GM18951 (cell line): ENCODE measurements around the gene METTL22.
A peak's percentile ranks its signal among the peaks of the same experiment; 100 is the strongest.

Experiments used
- POLR2A ChIP-seq: IDR thresholded peaks from 4 replicates; pipeline ENCODE4 v1.6.1; 2011; ENCODE audit warnings: mild to moderate bottlenecking; ENCODE audit not compliant: insufficient read length, insufficient read depth; ENCODE audit errors: extremely low read depth
- in situ Hi-C: fragments of 300-500 bp; cut with MboI; formaldehyde crosslinking; loops from one replicate; pipeline ENCODE4 v1.12.0; 2022; ENCODE audit warnings: low sequenced_read_pairs, mixed read lengths, inconsistent platforms; ENCODE audit not compliant: unreplicated experiment

METTL22 gene, protein sequence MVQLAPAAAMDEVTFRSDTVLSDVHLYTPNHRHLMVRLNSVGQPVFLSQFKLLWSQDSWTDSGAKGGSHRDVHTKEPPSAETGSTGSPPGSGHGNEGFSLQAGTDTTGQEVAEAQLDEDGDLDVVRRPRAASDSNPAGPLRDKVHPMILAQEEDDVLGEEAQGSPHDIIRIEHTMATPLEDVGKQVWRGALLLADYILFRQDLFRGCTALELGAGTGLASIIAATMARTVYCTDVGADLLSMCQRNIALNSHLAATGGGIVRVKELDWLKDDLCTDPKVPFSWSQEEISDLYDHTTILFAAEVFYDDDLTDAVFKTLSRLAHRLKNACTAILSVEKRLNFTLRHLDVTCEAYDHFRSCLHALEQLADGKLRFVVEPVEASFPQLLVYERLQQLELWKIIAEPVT

DNA sequence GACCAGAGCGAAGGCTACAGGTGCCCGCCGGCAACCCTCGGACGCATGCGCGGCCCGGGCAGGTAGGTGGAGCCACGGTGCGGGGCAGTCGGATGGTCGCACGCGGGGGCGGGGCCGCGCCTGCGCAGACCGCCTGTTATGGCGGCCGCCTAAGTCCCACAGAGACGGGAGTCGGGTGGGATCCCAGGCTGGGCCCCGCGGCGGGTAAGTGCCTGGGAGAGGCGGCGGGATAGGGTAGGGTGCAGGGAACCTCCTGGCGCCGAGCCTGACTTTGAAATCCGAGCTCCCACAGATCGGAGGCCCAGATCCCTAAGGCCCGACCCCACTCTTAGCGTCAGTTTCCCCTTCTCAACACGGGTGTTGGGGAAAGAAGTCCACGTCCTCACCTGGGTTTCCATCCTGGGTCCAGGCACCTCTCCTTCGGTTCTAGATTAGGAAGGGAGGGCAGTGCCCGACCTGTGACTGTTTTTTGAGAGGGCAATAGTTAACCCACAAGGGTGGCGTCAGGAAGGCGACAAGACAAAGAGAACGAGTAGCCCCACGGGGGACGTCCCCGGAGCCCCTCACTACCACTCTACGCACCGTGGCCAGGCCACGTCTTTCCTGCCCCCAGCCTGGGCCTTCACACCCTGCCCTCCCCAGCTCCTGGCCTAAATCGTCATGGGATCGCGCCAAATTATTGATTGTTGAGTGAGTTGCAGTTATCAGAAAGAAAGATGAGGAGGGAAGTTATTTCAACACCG is at the start of gene METTL22:
TSS of gene METTL22 (plus strand) at position 127 of the 743 bp plus-strand sequence. CDS start 3,968 bp downstream, outside the sequence.
- in situ Hi-C loops = no loop called here
- TF ChIP-seq POLR2A = peak; percentile 89

DNA sequence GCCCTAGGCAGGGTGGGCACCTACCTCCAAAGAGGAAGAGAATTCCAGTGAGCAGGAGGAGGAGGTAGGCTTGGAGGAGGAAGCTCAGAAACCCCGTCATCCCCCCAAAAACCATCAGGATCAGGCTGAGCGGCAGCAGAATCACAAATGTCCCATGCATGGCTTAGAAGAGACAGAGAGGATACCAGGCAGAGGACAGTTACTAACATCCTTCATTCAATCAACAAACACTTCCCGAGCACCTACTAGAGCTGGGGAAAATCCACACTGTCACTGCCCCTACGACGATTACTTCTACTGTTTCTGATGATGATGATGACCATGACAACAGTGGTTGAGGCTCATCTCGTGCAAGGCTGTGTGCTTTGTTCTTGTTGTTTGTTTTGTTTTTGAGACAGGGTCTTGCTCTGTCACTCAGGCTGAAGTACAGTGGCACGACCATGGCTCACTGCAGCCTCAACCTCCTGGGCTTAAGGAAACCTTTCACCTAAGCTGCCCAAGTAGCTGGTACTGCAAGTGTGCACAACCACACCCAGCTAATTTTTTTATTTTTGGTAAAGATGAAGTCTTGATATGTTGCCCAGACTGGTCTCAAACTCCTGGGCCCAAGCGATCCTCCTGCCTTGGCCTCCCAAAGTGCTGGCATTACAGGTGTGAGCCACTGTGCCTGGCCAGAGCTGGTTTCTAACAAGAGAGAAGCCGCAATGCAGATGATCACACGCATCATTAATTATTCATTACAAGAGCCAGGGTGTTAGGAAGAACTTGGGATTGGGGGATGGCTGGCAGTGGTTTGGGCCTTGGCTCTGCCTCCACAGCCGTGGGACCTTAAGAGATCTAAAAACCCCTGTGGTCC is 49.2 kb upstream of the METTL22 start:
- TF ChIP-seq POLR2A = no peak
- in situ Hi-C loops = loop anchor here (10.0 to 25.0 kb wide), 3 partner anchors 215 to 565 kb away; partner anchors contain the start of genes PMM2 and TMEM186

DNA sequence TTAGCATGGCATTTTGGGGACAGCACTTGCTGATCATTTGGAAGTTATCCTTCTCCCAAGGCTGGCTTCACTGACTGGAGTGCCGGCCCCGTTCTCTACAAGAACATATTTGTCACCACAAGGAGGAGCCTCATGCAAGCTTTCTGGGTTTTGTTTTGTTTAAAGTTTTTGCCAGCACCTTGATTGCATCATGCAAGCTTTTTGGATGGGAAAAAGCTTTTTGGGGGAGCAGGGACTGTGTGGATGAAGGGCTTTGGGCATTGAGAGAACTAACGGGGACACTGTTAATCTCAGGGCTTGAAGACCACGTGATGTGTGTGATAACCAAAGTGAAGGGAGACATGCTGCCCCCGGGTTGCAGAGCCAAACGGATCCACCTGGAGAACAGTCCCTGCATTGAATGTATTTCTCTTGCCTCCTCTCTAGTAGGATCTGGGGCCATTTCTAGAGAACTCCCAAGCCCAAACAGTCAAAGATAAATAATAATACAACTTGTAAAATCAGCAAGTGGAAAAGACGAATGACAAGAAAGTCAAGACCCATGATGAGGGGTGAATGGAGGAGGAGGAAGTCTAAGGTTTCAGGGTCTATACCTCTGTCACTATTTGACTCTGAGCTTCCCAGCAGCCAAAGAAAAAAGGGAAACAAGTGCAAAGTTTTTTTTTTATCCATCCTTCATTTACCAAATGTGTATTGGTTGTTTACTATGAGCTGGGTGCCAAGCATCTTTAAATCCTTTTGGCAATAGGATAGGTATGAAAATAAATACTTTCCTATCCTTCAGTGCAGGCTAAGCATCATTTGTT is 48.4 kb upstream of the METTL22 start:
- no peak for TF ChIP-seq POLR2A
- in situ Hi-C loops = loop anchor here (10.0 to 25.0 kb wide), 3 partner anchors 214 to 564 kb away; partner anchors contain the start of genes PMM2 and TMEM186

- no peak for TF ChIP-seq POLR2A
- in situ Hi-C loops = loop anchor here (10.0 kb wide), 1 partner anchor 299 kb away; no protein-coding TSS in a partner anchor
Observed at GRCh38 chr16:8575399-8575798, 46.1 kb upstream of the METTL22 start.

DNA sequence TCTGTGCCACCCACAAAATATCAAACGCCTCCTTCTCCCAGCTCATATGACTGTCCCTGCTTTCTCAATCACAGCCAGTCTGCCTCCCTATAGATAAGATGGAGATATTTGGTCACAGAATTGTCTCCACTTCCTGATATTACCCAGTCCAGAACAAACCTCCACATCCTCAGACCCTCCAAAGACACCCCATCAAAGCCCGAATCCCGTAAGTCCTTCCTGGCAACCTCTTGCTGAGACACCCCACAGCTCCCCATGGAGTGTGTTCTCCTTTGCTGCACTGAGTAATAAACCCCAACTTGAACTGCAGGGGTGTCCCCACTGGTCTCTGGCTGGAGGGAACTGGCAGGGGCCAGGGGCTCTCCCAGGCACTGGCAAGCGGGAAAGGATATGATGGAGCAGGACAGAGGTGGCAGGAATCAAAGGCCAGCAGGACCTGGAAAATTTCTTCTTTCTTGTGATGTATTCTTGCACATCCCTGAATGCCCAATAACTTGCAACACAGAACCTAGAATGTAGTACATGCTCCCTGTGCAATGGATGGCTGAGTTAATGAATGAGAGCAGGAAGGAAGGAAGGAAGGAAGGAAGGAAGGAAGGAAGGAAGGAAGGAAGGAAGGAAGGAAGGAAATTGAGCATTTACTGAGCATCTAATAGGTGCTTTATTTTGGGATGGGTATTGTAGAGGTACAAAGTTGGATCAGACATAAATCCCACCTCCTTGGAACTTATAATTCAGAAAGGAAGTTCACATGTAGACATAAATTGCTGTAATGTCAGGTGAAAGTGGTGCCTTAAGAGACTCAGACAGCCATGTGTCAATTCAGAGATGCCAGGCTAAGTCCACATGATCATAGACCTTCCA is 45.1 kb upstream of the METTL22 start:
- no peak for TF ChIP-seq POLR2A
- in situ Hi-C loops = loop anchor here (10.0 kb wide), 1 partner anchor 298 kb away; no protein-coding TSS in a partner anchor

GRCh38 chr16:8577678-8578304 is 43.7 kb upstream of the METTL22 start:
- in situ Hi-C loops = loop anchor here (10.0 kb wide), 1 partner anchor 297 kb away; no protein-coding TSS in a partner anchor
- no peak for TF ChIP-seq POLR2A

- no peak for TF ChIP-seq POLR2A
- in situ Hi-C loops = loop anchor here (10.0 kb wide), 1 partner anchor 295 kb away; no protein-coding TSS in a partner anchor
Observed at GRCh38 chr16:8579559-8579958, 41.9 kb upstream of the METTL22 start.

DNA sequence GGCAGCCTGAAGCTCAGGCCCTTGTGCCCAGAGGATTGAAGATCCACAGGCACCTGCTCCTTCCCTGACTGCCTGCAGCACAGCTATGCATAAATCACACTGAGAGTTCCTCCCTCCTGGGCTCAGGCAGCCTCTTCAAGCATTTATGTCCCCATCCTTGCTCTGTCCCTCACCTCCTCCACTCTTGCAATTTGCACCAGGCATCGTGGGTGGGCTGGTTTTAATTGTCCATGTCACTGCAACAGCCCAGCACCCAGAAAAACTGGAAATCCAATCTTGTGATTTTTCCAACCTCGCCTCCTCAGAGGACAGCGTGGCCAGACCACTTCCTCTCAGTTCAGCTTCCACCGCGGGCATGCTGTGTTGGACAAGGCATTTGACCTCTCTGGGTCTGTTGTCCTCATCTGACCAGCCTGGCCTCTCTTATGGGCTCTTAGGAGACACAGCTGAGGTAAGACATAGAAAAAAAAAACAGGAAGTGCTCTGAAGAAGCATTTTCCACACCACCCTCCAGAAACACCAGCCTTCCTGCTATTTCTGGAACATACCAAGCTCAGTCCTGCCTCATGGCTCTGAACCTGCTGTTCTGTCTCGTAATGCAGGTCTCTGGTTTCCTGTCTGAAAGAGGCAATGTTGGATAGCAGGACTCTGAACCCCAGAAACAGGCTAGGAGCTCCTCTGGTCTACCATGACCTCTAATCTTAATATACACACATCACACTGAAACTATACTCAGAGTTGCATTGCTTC is 39.5 kb upstream of the METTL22 start:
- no peak for TF ChIP-seq POLR2A
- in situ Hi-C loops = no loop called here

GRCh38 chr16:8583199-8583598 is 38.3 kb upstream of the METTL22 start:
- in situ Hi-C loops = no loop called here
- TF ChIP-seq POLR2A = no peak

DNA sequence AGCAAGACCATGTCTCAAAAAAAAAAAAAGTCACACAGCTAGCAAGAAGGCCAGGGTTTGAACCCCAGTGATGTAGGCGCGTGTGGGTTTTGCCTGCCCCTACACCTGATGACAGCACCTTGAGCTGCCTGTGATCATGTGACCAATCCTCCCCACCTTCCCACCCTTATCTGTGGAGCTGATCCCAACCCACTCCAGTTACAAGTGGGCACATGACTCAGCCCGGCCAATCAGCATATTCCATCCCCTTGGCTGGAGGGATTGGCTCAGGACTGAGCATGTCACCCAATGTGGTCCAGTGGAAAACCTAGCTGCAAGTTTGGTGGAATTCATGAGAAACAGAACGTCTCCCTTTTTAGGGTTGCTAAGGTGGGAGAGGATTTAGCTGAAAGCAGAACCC is 37.8 kb upstream of the METTL22 start:
- in situ Hi-C loops = no loop called here
- no peak for TF ChIP-seq POLR2A
